PC-9 (cell line): ENCODE results near the gene LINS1.

Experiments
- CTCF ChIP-seq: fragments of 200-600 bp; sonication (generic); conservative IDR thresholded peaks from 2 replicates; pipeline ENCODE4 v1.6.1; 2017; ENCODE audit warnings: mixed run types, antibody characterized with exemption, mild to moderate bottlenecking, moderate library complexity
- EZH2 ChIP-seq: fragments of 200-600 bp; sonication (generic); IDR thresholded peaks from 2 replicates; pipeline ENCODE4 v1.8.0; 2017; ENCODE audit warnings: antibody characterized with exemption, low read depth

GRCh38 chr15:100560323-100560722, 41.7 kb downstream of the LINS1 start:
- TF ChIP-seq CTCF (no peak), EZH2 (no peak)
